ENCODE measurements around the gene MYL7.
A peak's percentile ranks its signal among the peaks of the same experiment; 100 is the strongest.

The MYL7 gene

DNA sequence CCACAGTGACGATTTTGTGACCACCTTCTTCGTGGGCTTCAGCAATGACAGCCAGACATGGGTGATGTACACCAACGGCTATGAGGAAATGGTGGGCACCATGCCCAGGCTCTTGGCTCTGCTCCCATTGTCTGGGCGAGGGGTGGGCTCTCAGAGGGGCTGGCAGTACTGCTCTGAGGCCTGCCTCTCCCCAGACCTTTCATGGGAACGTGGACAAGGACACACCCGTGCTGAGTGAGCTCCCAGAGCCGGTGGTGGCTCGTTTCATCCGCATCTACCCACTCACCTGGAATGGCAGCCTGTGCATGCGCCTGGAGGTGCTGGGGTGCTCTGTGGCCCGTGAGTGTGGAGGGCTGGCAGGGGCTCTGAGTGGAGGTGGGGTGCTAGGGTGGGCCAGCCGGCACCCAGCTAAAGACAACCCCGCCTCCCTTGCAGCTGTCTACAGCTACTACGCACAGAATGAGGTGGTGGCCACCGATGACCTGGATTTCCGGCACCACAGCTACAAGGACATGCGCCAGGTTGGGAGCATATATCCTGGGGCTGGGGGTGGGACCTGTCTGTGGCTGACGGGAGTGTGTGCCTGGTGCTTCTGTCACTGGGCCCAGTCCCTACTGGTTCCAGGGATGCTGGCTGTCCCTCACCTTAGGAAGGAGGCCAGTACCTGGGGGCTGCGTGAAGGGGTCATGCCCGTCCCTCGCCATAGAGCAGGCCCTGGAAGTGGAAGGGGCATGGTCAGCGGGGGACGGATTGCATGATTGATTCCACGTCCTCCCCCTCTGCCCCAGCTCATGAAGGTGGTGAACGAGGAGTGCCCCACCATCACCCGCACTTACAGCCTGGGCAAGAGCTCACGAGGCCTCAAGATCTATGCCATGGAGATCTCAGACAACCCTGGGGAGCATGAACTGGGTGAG is 30.2 kb downstream of the MYL7 start:
- DNase-seq = no peak

DNA sequence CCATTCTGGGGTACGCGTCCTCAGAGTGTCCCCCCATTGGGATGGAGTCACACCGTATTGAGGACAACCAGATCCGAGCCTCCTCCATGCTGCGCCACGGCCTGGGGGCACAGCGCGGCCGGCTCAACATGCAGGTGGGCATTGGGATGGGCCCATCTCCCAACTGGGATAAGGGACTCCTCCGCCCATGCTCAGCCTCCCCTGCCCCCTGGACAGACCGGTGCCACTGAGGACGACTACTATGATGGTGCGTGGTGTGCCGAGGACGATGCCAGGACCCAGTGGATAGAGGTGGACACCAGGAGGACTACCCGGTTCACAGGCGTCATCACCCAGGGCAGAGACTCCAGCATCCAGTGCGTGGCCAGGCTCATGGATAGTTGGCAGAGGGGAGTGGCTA is 31.1 kb downstream of the MYL7 start:
- DNase-seq = no peak

DNA sequence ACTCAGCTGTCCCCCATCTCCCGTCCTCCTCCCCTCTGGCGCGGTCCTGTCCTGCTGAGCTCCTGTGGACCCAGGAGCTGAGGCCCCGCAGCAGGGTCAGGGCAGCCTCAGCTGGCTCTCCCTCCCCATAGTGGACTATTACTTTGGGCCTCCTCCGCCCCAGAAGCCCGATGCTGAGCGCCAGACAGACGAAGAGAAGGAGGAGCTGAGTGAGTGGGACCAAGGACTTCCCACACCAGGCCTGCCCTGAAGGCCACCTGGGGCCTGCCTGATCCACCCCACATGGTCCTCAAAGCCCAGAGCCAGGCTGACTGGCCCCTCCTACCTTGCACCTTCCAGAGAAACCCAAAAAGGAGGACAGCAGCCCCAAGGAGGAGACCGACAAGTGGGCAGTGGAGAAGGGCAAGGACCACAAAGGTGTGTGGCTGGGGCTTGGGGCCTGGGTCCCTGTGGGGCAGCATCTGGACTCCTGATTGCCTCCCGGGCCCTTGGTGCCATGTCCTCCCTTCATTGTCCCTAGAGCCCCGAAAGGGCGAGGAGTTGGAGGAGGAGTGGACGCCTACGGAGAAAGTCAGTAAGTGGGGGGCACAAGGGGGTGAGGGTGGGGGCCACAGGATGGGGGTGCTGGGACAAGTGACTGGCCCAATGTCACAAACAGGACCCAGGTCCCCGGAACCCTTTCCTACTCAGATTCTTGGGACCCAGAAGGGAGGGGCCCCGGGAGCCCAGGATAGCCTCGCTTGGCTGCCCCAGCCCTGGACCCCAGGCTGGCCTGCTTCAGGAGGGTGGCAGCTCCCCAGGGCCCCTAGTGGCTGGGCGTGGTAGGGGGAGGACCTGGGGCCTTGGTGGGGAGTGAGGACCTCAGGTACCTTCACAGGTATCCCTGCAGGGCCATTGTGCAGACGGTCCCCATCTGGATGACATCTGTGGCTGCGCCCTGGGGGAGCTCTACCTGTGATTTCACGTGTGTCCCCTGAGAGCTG is 32.1 kb downstream of the MYL7 start:
- DNase-seq = no peak

GRCh38 chr7:44107961-44108767 is 33.0 kb downstream of the MYL7 start:
- DNase-seq = no peak

DNA sequence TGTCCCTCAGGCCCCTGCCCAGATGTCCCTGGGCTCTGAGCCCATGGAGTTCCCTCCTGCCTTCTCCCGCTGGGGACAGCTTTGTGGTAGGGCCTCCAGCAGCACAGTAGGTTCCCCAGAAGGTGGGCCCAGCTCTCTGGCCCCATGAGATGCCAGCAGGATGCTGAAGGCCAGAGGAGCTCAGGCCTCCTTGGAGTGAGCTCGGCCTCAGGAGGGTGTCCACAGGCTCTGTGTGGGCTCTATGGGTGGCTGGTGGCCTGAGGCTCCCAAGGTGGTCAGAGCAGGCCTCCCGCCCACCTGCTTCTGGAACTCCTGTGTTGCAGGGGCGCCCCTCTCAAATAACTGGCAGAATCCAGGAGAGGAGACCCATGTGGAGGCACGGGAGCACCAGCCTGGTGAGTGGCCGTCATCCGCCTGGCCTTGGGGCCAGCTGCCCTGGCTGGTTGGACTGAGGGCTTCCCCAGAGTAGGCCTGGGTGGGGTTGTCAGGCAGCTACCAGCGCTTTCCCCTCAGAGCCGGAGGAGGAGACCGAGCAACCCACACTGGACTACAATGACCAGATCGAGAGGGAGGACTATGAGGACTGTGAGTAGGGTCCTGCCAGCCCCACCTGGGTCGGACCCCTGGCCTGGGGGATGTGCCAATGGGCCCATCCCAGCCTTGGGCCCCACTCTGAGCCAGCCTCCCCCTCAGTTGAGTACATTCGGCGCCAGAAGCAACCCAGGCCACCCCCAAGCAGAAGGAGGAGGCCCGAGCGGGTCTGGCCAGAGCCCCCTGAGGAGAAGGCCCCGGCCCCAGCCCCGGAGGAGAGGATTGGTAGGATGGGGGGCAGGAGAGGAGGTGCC is 33.8 kb downstream of the MYL7 start:
- DNase-seq = no peak

- no peak for DNase-seq
Observed at GRCh38 chr7:44106311-44107065, 34.6 kb downstream of the MYL7 start.

GRCh38 chr7:44105832-44106231 is 35.3 kb downstream of the MYL7 start:
- DNase-seq = no peak

- DNase-seq = no peak
Observed at GRCh38 chr7:44104860-44105771, 36.0 kb downstream of the MYL7 start.

DNA sequence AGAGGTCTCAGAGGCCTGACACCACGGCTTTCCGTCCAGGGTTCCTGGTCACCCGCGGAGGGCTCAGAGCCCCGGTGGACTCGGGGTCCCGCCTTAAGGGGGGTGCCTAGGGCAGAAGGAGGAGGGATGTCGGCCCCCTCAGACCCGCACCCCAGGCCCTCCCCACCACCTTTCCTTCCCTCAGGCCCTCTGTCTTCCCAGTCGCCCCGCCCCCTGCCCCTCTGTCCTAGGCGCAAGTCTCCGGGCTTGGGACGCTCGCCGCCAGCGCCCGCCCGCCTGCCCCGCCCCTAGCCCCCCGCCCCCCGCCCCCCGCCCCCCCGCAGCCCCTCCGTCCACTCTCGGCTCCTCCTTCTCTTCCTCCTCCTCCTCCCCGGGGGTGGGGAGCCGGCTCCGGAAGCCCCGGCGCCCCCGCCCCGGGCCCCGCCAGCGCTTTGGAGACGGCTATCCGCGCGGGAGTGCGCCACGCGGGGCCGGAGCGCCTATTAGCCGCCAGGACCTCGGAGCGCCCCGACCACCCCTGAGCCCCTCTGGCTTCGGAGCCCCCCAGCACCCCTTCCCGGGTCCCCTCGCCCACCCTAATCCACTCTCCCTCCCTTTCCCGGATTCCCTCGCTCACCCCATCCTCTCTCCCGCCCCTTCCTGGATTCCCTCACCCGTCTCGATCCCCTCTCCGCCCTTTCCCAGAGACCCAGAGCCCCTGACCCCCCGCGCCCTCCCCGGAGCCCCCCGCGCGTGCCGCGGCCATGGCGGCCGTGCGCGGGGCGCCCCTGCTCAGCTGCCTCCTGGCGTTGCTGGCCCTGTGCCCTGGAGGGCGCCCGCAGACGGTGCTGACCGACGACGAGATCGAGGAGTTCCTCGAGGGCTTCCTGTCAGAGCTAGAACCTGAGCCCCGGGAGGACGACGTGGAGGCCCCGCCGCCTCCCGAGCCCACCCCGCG is 36.9 kb downstream of the MYL7 start, which contains the start of gene AEBP1:
Gene AEBP1 (plus strand): TSS at position 423 of the 937 bp plus-strand sequence. CDS start 321 bp downstream, at position 744.
- peak; percentile 24 for DNase-seq

DNA sequence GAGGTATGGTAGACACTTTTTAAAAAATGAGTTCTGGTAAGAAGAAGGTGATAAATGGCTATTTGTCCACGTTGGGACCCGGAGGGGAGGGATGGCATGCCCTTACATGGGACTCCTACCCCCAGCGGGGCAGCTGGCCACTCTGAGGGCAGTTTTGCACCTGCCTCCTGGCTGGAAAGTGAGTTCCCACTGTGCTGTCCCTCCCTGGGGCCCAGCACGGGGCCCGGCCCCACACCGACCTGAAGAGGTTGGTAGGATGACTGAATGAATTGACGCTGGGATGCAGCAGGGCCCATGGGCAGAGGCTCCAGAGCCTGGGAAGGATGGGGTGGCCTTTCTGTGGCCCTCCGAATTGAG is 37.6 kb downstream of the MYL7 start:
- DNase-seq = no peak

- no peak for DNase-seq
Observed at GRCh38 chr7:44102846-44103565, 38.1 kb downstream of the MYL7 start.

- DNase-seq = no peak
Observed at GRCh38 chr7:44101966-44102845, 38.9 kb downstream of the MYL7 start.

GRCh38 chr7:44101303-44101965 is 39.7 kb downstream of the MYL7 start:
- no peak for DNase-seq

- no peak for DNase-seq
Observed at GRCh38 chr7:44100458-44101302, 40.5 kb downstream of the MYL7 start.

DNA sequence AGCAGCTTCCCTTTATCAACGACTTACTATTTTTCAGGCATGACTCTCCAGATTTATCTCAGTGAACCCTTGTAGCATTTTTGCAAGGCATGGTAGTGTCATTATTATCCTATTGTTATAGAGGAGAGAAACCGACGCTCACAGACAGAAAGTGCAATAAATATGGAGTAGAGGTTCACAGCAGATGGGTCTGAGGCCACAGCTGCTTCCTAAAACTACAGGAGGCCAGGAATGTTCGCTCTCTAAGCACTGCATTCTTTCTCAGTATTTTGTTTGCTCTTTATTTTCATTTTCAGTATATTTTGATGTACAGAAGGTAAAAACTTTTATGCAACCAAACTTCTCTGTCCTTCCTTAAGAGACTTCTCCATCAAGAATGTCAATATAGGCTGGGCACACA is 41.5 kb downstream of the MYL7 start:
- no peak for DNase-seq
